ENCODE results near the gene CHD5.

Gene CHD5

GRCh38 chr1:6199298-6200187, 19.4 kb upstream of the CHD5 start, which contains the start of gene RPL22:
Gene RPL22, minus strand, starts transcription at chr1:6199595. Its CDS starts 22 bp downstream, at chr1:6199573.
- Histone ChIP-seq H3K27ac (peak within 1 kb of the TSS; percentile 57), H3K4me3 (ENCODE audit: low read depth in 1 of 2, low read length in 1 of 2) (peak within 1 kb of the TSS; percentile 73 to 74), H3K27me3 (peaks cover 35% of the 10 kb centered on the region), H3K4me1 (ENCODE audit: control insufficient read depth in 1 of 2, insufficient read depth in 1 of 2, low read depth in 1 of 2, low read length in 1 of 2) (peaks cover 14 to 24% of the 10 kb centered on the region in 2 experiments), H3K9me3 (no peaks in the 10 kb centered on the region), H3K36me3 (peaks cover 3% of the 10 kb centered on the region)
- TF ChIP-seq CTCF (IDR thresholded peaks at IDR 0.05), result no peak

- Histone ChIP-seq H3K27me3 (peaks cover 28% of the 10 kb centered on the region), H3K36me3 (peaks cover 11% of the 10 kb centered on the region), H3K4me3 (ENCODE audit: low read depth in 1 of 2, low read length in 1 of 2) (peak overlapping the region; percentile 73 to 74), H3K9me3 (no peaks in the 10 kb centered on the region), H3K27ac (peak overlapping the region; percentile 57), H3K4me1 (ENCODE audit: control insufficient read depth in 1 of 2, insufficient read depth in 1 of 2, low read depth in 1 of 2, low read length in 1 of 2) (peaks cover 14 to 24% of the 10 kb centered on the region in 2 experiments)
- TF ChIP-seq CTCF (IDR thresholded peaks at IDR 0.05), result no peak
These were observed 18.7 kb upstream of the CHD5 start for GRCh38 chr1:6198646-6199297.

GRCh38 chr1:6197746-6198427, 17.8 kb upstream of the CHD5 start:
- TF ChIP-seq CTCF (IDR thresholded peaks at IDR 0.05), result no peak
- Histone ChIP-seq H3K9me3 (no peaks in the 10 kb centered on the region), H3K27ac (no peak overlapping the region), H3K4me1 (ENCODE audit: control insufficient read depth in 1 of 2, insufficient read depth in 1 of 2, low read depth in 1 of 2, low read length in 1 of 2) (peaks cover 14 to 24% of the 10 kb centered on the region in 2 experiments), H3K4me3 (ENCODE audit: low read depth in 1 of 2, low read length in 1 of 2) (no peak overlapping the region), H3K27me3 (peaks cover 19% of the 10 kb centered on the region), H3K36me3 (peaks cover 18% of the 10 kb centered on the region)

GRCh38 chr1:6191968-6192367, 11.8 kb upstream of the CHD5 start:
- no peaks in the 10 kb centered on the region for H3K27me3 ChIP-seq
- no peak overlapping the region for H3K4me3 ChIP-seq (ENCODE audit: low read depth in 1 of 2, low read length in 1 of 2)
- no peak for TF ChIP-seq CTCF (IDR thresholded peaks at IDR 0.05)
- H3K9me3 ChIP-seq, result no peaks in the 10 kb centered on the region
- no peak overlapping the region for H3K27ac ChIP-seq
- H3K4me1 ChIP-seq (ENCODE audit: control insufficient read depth in 1 of 2, insufficient read depth in 1 of 2, low read depth in 1 of 2, low read length in 1 of 2), result no peaks in the 10 kb centered on the region
- peaks cover 50% of the 10 kb centered on the region for H3K36me3 ChIP-seq

GRCh38 chr1:6188466-6188865, 8.3 kb upstream of the CHD5 start:
- Histone ChIP-seq H3K9me3 (no peaks in the 10 kb centered on the region), H3K27me3 (no peaks in the 10 kb centered on the region), H3K36me3 (peaks cover 40% of the 10 kb centered on the region), H3K4me3 (ENCODE audit: low read depth in 1 of 2, low read length in 1 of 2) (no peak overlapping the region), H3K4me1 (ENCODE audit: control insufficient read depth in 1 of 2, insufficient read depth in 1 of 2, low read depth in 1 of 2, low read length in 1 of 2) (peaks cover 19 to 23% of the 10 kb centered on the region in 2 experiments), H3K27ac (no peak overlapping the region)
- TF ChIP-seq CTCF (IDR thresholded peaks at IDR 0.05), result no peak
